ENCODE results near the gene SLC3A2.

The SLC3A2 gene

DNA sequence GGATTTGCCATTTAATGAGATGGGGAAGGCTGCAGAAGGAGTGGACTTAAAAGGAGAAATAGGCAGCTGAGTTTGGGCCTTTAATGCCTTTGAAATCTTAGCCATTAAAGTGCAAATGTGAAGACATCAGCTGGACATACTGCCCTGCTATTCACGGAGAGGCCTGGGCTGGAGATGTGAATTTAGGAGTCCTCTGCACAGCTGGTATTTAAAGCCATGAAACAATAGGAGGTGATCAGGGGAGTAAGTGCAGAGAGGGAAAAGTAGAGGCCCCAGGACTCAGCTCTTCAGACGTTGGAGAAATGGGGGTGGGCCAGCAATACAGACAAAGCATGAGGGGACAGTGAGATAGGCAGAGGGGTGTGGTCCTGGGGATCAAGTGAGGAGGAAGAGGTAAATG, 16.6 kb downstream of the SLC3A2 start:
- Histone ChIP-seq H3K4me3 (ENCODE audit: low read depth, low read length) (no peak overlapping the region), H3K36me3 (ENCODE audit: control insufficient read depth in 1 of 2, insufficient read depth in 2 of 2, low read length in 2 of 2) (no peaks in the 10 kb centered on the region), H3K4me1 (ENCODE audit: control insufficient read depth in 1 of 2, insufficient read depth in 2 of 2, low read length in 2 of 2) (no peaks in the 10 kb centered on the region), H4K91ac (ENCODE audit: low read depth, low read length) (no peak overlapping the region), H3K27ac (ENCODE audit: low read depth, low read length) (no peak overlapping the region), H3K27me3 (ENCODE audit: insufficient read depth, low read length) (no peaks in the 10 kb centered on the region), H2AK5ac (ENCODE audit: low read length) (no peak overlapping the region), H3K4ac (ENCODE audit: low read depth, low read length) (no peak overlapping the region), H3K79me1 (ENCODE audit: low read length) (no peaks in the 10 kb centered on the region), H3K4me2 (ENCODE audit: low read length) (no peak overlapping the region), H3K23ac (ENCODE audit: low read length) (no peak overlapping the region), H3K18ac (ENCODE audit: low read length) (no peak overlapping the region), H4K12ac (ENCODE audit: low read depth, low read length) (no peak overlapping the region), H3K9ac (ENCODE audit: low read length) (no peak overlapping the region), H2BK12ac (ENCODE audit: low read length) (no peak overlapping the region), H4K8ac (ENCODE audit: low read depth, low read length) (no peak overlapping the region), H2BK120ac (ENCODE audit: insufficient read depth, low read length, poor library complexity) (no peak overlapping the region), H2BK5ac (ENCODE audit: low read depth, low read length, poor library complexity) (no peak overlapping the region), H3K14ac (ENCODE audit: low read length) (no peak overlapping the region), H3K9me3 (ENCODE audit: insufficient read depth, low read depth, low read length) (no peaks in the 10 kb centered on the region), H3K79me2 (ENCODE audit: control insufficient read depth, insufficient read depth, low read length, poor library complexity) (no peaks in the 10 kb centered on the region), H2AFZ (ENCODE audit: insufficient read depth, low read length, poor library complexity) (no peak overlapping the region)
- no peak for DNase-seq
- WGBS (ENCODE audit: extremely low coverage, insufficient coverage, insufficient read length): no CpG with 5 or more reads among the region's 2 CpGs

DNA sequence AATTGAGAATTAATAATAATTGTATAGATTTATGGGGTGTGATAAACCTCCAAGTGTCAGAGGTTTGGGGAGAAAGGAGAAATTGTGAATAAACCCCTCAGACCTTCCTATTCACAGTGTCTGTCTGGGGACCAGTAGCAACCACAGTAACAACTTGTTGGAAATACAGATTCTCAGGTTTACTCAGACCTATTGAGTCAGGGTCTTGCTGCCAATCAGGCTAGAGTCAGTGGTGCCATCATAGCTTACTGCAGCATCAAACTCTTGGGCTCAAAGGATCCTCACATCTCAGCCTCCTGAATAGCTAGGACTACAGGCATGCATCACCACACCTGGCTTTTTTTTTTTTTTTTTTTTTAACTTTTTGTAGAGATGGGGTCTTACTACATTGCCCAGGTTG, 17.3 kb downstream of the SLC3A2 start:
- Histone ChIP-seq H3K79me2 (ENCODE audit: control insufficient read depth, insufficient read depth, low read length, poor library complexity) (no peaks in the 10 kb centered on the region), H2AFZ (ENCODE audit: insufficient read depth, low read length, poor library complexity) (no peak overlapping the region), H3K27me3 (ENCODE audit: insufficient read depth, low read length) (no peaks in the 10 kb centered on the region), H3K4me3 (ENCODE audit: low read depth, low read length) (no peak overlapping the region), H4K91ac (ENCODE audit: low read depth, low read length) (no peak overlapping the region), H3K4me2 (ENCODE audit: low read length) (no peak overlapping the region), H3K23ac (ENCODE audit: low read length) (no peak overlapping the region), H3K9ac (ENCODE audit: low read length) (no peak overlapping the region), H3K36me3 (ENCODE audit: control insufficient read depth in 1 of 2, insufficient read depth in 2 of 2, low read length in 2 of 2) (no peaks in the 10 kb centered on the region), H2BK5ac (ENCODE audit: low read depth, low read length, poor library complexity) (no peak overlapping the region), H3K27ac (ENCODE audit: low read depth, low read length) (no peak overlapping the region), H3K18ac (ENCODE audit: low read length) (no peak overlapping the region), H3K9me3 (ENCODE audit: insufficient read depth, low read depth, low read length) (no peaks in the 10 kb centered on the region), H4K12ac (ENCODE audit: low read depth, low read length) (no peak overlapping the region), H4K8ac (ENCODE audit: low read depth, low read length) (no peak overlapping the region), H3K14ac (ENCODE audit: low read length) (no peak overlapping the region), H2BK120ac (ENCODE audit: insufficient read depth, low read length, poor library complexity) (no peak overlapping the region), H3K4ac (ENCODE audit: low read depth, low read length) (no peak overlapping the region), H3K4me1 (ENCODE audit: control insufficient read depth in 1 of 2, insufficient read depth in 2 of 2, low read length in 2 of 2) (no peaks in the 10 kb centered on the region), H2AK5ac (ENCODE audit: low read length) (no peak overlapping the region), H2BK12ac (ENCODE audit: low read length) (no peak overlapping the region), H3K79me1 (ENCODE audit: low read length) (no peaks in the 10 kb centered on the region)
- no peak for DNase-seq

DNA sequence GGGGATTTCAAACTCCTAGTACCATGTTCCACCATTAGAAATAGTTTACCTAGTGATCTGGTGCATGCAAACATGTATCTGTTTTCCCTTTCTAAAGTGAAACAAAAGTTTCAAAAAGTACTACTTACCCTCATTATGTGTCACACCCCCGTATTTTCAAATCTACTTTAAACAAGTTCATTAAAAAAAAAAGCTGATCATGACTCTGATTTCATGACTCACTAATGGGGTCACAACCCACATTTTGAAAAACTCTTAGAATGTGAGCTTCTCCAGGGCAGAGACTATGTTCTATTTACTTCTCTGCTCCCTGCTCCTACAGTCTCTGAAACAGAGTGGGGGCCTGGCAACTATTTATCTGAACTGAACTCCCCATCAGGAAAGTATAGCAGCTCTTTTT, 22.2 kb downstream of the SLC3A2 start:
- H3K23ac ChIP-seq (ENCODE audit: low read length): no peak overlapping the region
- H2BK5ac ChIP-seq (ENCODE audit: low read depth, low read length, poor library complexity): no peak overlapping the region
- no peaks in the 10 kb centered on the region for H3K27me3 ChIP-seq (ENCODE audit: insufficient read depth, low read length)
- H4K12ac ChIP-seq (ENCODE audit: low read depth, low read length): no peak overlapping the region
- H3K79me2 ChIP-seq (ENCODE audit: control insufficient read depth, insufficient read depth, low read length, poor library complexity): no peaks in the 10 kb centered on the region
- no peaks in the 10 kb centered on the region for H3K79me1 ChIP-seq (ENCODE audit: low read length)
- no peak overlapping the region for H3K4me2 ChIP-seq (ENCODE audit: low read length)
- no peak overlapping the region for H4K8ac ChIP-seq (ENCODE audit: low read depth, low read length)
- no peak overlapping the region for H2BK12ac ChIP-seq (ENCODE audit: low read length)
- H2AK5ac ChIP-seq (ENCODE audit: low read length): no peak overlapping the region
- WGBS (ENCODE audit: extremely low coverage, insufficient coverage, insufficient read length): no CpG with 5 or more reads among the region's 1 CpG
- H3K4me3 ChIP-seq (ENCODE audit: low read depth, low read length): no peak overlapping the region
- H3K18ac ChIP-seq (ENCODE audit: low read length): no peak overlapping the region
- no peak overlapping the region for H3K9ac ChIP-seq (ENCODE audit: low read length)
- no peaks in the 10 kb centered on the region for H3K36me3 ChIP-seq (ENCODE audit: control insufficient read depth in 1 of 2, insufficient read depth in 2 of 2, low read length in 2 of 2)
- H3K27ac ChIP-seq (ENCODE audit: low read depth, low read length): no peak overlapping the region
- H3K14ac ChIP-seq (ENCODE audit: low read length): no peak overlapping the region
- H3K4me1 ChIP-seq (ENCODE audit: control insufficient read depth in 1 of 2, insufficient read depth in 2 of 2, low read length in 2 of 2): no peaks in the 10 kb centered on the region
- no peak overlapping the region for H4K91ac ChIP-seq (ENCODE audit: low read depth, low read length)
- H3K4ac ChIP-seq (ENCODE audit: low read depth, low read length): no peak overlapping the region
- no peaks in the 10 kb centered on the region for H3K9me3 ChIP-seq (ENCODE audit: insufficient read depth, low read depth, low read length)
- no peak overlapping the region for H2AFZ ChIP-seq (ENCODE audit: insufficient read depth, low read length, poor library complexity)
- DNase-seq: no peak
- no peak overlapping the region for H2BK120ac ChIP-seq (ENCODE audit: insufficient read depth, low read length, poor library complexity)

DNA sequence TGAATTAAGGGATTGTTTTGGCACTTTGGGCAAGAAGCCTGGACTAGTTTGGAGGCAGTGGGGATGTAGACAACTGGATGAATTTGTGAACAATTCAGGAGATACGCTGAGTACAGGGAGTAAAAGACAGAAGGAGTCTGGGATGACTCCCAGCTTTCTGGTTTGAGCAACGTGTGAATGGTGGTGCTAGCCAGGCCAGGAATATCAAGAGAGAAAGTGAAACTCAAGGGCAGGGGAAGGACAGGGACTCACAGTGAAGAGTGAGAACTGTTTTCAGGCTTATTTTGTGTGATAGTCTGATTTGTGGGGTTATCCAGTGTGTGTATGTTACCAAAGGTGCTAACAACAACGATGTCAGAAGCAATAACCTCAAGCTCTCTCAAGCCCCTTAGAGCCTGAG, 24.6 kb downstream of the SLC3A2 start:
- no peak overlapping the region for H3K4me3 ChIP-seq (ENCODE audit: low read depth, low read length)
- DNase-seq: no peak
- H3K79me2 ChIP-seq (ENCODE audit: control insufficient read depth, insufficient read depth, low read length, poor library complexity): no peaks in the 10 kb centered on the region
- H2BK5ac ChIP-seq (ENCODE audit: low read depth, low read length, poor library complexity): no peak overlapping the region
- no peak overlapping the region for H4K12ac ChIP-seq (ENCODE audit: low read depth, low read length)
- no peak overlapping the region for H2AK5ac ChIP-seq (ENCODE audit: low read length)
- H3K9ac ChIP-seq (ENCODE audit: low read length): no peak overlapping the region
- H3K23ac ChIP-seq (ENCODE audit: low read length): no peak overlapping the region
- no CpG with 5 or more reads among the region's 3 CpGs for WGBS (ENCODE audit: extremely low coverage, insufficient coverage, insufficient read length)
- H3K27ac ChIP-seq (ENCODE audit: low read depth, low read length): no peak overlapping the region
- no peak overlapping the region for H3K14ac ChIP-seq (ENCODE audit: low read length)
- H3K27me3 ChIP-seq (ENCODE audit: insufficient read depth, low read length): no peaks in the 10 kb centered on the region
- H4K8ac ChIP-seq (ENCODE audit: low read depth, low read length): no peak overlapping the region
- H3K4me1 ChIP-seq (ENCODE audit: control insufficient read depth in 1 of 2, insufficient read depth in 2 of 2, low read length in 2 of 2): peaks cover 14 to 15% of the 10 kb centered on the region in 2 experiments
- H2BK12ac ChIP-seq (ENCODE audit: low read length): no peak overlapping the region
- no peak overlapping the region for H4K91ac ChIP-seq (ENCODE audit: low read depth, low read length)
- no peaks in the 10 kb centered on the region for H3K36me3 ChIP-seq (ENCODE audit: control insufficient read depth in 1 of 2, insufficient read depth in 2 of 2, low read length in 2 of 2)
- H3K4ac ChIP-seq (ENCODE audit: low read depth, low read length): no peak overlapping the region
- no peak overlapping the region for H2AFZ ChIP-seq (ENCODE audit: insufficient read depth, low read length, poor library complexity)
- H3K4me2 ChIP-seq (ENCODE audit: low read length): no peak overlapping the region
- H2BK120ac ChIP-seq (ENCODE audit: insufficient read depth, low read length, poor library complexity): no peak overlapping the region
- peaks cover under 1% of the 10 kb centered on the region for H3K9me3 ChIP-seq (ENCODE audit: insufficient read depth, low read depth, low read length)
- H3K79me1 ChIP-seq (ENCODE audit: low read length): peaks cover 11% of the 10 kb centered on the region
- no peak overlapping the region for H3K18ac ChIP-seq (ENCODE audit: low read length)
